Mesendoderm (in vitro differentiated cells): Measurements from ENCODE around the gene SNRPB2.
A peak's percentile ranks its signal among the peaks of the same experiment; 100 is the strongest.

ENCODE experiments used
- DNase-seq: peaks from one replicate; pipeline ENCODE4 v3.0.0; 2013
- H2AK5ac ChIP-seq: 2 replicates; pipeline ENCODE4 v1.6.1; 2013; ENCODE audit warnings: low read length, inconsistent platforms
- H2BK120ac ChIP-seq: 2 replicates; pipeline ENCODE4 v1.6.1; 2013; ENCODE audit warnings: low read depth, mild to moderate bottlenecking, low read length, moderate library complexity, mixed read lengths
- H2BK15ac ChIP-seq: replicated peaks from 2 replicates; pipeline ENCODE4 v1.6.1; 2013; ENCODE audit warnings: low read depth, mild to moderate bottlenecking, moderate library complexity
- H2BK5ac ChIP-seq: 2 replicates; pipeline ENCODE4 v1.6.1; 2013; ENCODE audit warnings: low read length, inconsistent platforms
- H3K18ac ChIP-seq: 2 replicates; pipeline ENCODE4 v1.6.1; 2013; ENCODE audit warnings: mild to moderate bottlenecking, low read length, mixed read lengths
- H3K23ac ChIP-seq: one replicate; pipeline ENCODE4 v1.6.1; 2013; ENCODE audit warnings: low read length
- H3K27ac ChIP-seq: 2 replicates; pipeline ENCODE4 v1.5.1; 2013; ENCODE audit warnings: low read depth, mild to moderate bottlenecking, inconsistent platforms, low read length, moderate library complexity
- H3K27me3 ChIP-seq: 2 replicates; pipeline ENCODE4 v1.6.1; 2013; ENCODE audit warnings: low read length, control low read depth, mild to moderate bottlenecking, inconsistent platforms; ENCODE audit not compliant: insufficient read depth, poor library complexity
- H3K36me3 ChIP-seq: 2 replicates; pipeline ENCODE4 v1.6.1; 2013; ENCODE audit warnings: low read length, inconsistent platforms; ENCODE audit not compliant: control insufficient read depth, insufficient read depth
- H3K4ac ChIP-seq: one replicate; pipeline ENCODE4 v1.6.1; 2013; ENCODE audit warnings: low read depth, mild to moderate bottlenecking, low read length, moderate library complexity
- H3K4me1 ChIP-seq: 2 replicates; pipeline ENCODE4 v1.6.1; 2013; ENCODE audit warnings: low read depth, low read length, inconsistent platforms; ENCODE audit not compliant: control insufficient read depth
- H3K4me2 ChIP-seq: 2 replicates; pipeline ENCODE4 v1.6.1; 2013; ENCODE audit warnings: low read length
- H3K4me3 ChIP-seq: 2 replicates; pipeline ENCODE4 v1.5.1; 2013; ENCODE audit warnings: mild to moderate bottlenecking, low read length
- H3K56ac ChIP-seq: one replicate; pipeline ENCODE4 v1.6.1; 2013; ENCODE audit warnings: low read length
- H3K79me1 ChIP-seq: 2 replicates; pipeline ENCODE4 v1.6.1; 2013; ENCODE audit warnings: low read length, inconsistent platforms
- H3K79me2 ChIP-seq: 2 replicates; pipeline ENCODE4 v1.6.1; 2013; ENCODE audit warnings: mild to moderate bottlenecking, low read length; ENCODE audit not compliant: control insufficient read depth, insufficient read depth
- H3K9ac ChIP-seq: 2 replicates; pipeline ENCODE4 v1.6.1; 2013; ENCODE audit warnings: low read length, inconsistent platforms
- H4K5ac ChIP-seq: one replicate; pipeline ENCODE4 v1.6.1; 2013; ENCODE audit warnings: low read length
- H4K8ac ChIP-seq: one replicate; pipeline ENCODE4 v1.6.1; 2013; ENCODE audit warnings: low read depth, mild to moderate bottlenecking, control low read depth, low read length, moderate library complexity
- WGBS: extraction: QIAGEN DNeasy Blood & Tissue Kit; methylation state at CpG from one replicate; pipeline ENCODE4 v1.1.7; 2013; ENCODE audit warnings: low lambda C conversion rate, missing lambda C conversion rate; ENCODE audit not compliant: insufficient coverage; ENCODE audit errors: extremely low coverage; 5-methylcytosine and 5-hydroxymethylcytosine counted together

SNRPB2 gene

GRCh38 chr20:16748308-16748900 lies 18.6 kb downstream of the SNRPB2 start, which contains the start of gene OTOR:
Gene OTOR (plus strand): TSS chr20:16748358. CDS start chr20:16748402, 44 bp downstream.
- Histone ChIP-seq H2BK5ac (no peak within 1 kb of the TSS), H3K79me1 (no peaks in the 10 kb centered on the region), H3K4ac (no peak within 1 kb of the TSS), H2BK120ac (no peak within 1 kb of the TSS), H3K56ac (no peak within 1 kb of the TSS), H2AK5ac (no peak within 1 kb of the TSS), H3K36me3 (no peaks in the 10 kb centered on the region), H3K27me3 (no peaks in the 10 kb centered on the region), H3K4me2 (no peak within 1 kb of the TSS), H3K9ac (no peak within 1 kb of the TSS), H3K4me3 (no peak within 1 kb of the TSS), H2BK15ac (no peak within 1 kb of the TSS), H3K27ac (no peak within 1 kb of the TSS), H3K79me2 (no peaks in the 10 kb centered on the region), H3K23ac (no peak within 1 kb of the TSS), H3K18ac (no peak within 1 kb of the TSS), H3K4me1 (no peaks in the 10 kb centered on the region), H4K5ac (no peak within 1 kb of the TSS), H4K8ac (no peak within 1 kb of the TSS)
- no peak for DNase-seq
- no CpG with 5 or more reads among the region's 5 CpGs for WGBS

GRCh38 chr20:16749573-16749972 lies 19.7 kb downstream of the SNRPB2 start:
- Histone ChIP-seq H3K36me3 (no peaks in the 10 kb centered on the region), H3K9ac (no peak overlapping the region), H3K18ac (no peak overlapping the region), H2BK120ac (no peak overlapping the region), H2BK15ac (no peak overlapping the region), H3K4me3 (no peak overlapping the region), H4K5ac (no peak overlapping the region), H3K27me3 (no peaks in the 10 kb centered on the region), H2AK5ac (no peak overlapping the region), H4K8ac (no peak overlapping the region), H3K27ac (no peak overlapping the region), H3K56ac (no peak overlapping the region), H3K4me2 (no peak overlapping the region), H3K4me1 (no peaks in the 10 kb centered on the region), H2BK5ac (no peak overlapping the region), H3K23ac (no peak overlapping the region), H3K79me2 (no peaks in the 10 kb centered on the region), H3K4ac (no peak overlapping the region), H3K79me1 (no peaks in the 10 kb centered on the region)
- DNase-seq: peak; percentile 49
- WGBS: no CpG with 5 or more reads among the region's 11 CpGs

GRCh38 chr20:16752082-16752481 lies 22.3 kb downstream of the SNRPB2 start:
- Histone ChIP-seq H3K9ac (no peak overlapping the region), H3K23ac (no peak overlapping the region), H2BK5ac (no peak overlapping the region), H4K5ac (no peak overlapping the region), H3K56ac (no peak overlapping the region), H3K79me2 (no peaks in the 10 kb centered on the region), H3K36me3 (no peaks in the 10 kb centered on the region), H3K4ac (no peak overlapping the region), H2BK15ac (no peak overlapping the region), H4K8ac (no peak overlapping the region), H2BK120ac (no peak overlapping the region), H3K4me3 (no peak overlapping the region), H3K18ac (no peak overlapping the region), H3K27me3 (no peaks in the 10 kb centered on the region), H3K4me1 (no peaks in the 10 kb centered on the region), H3K4me2 (no peak overlapping the region), H3K27ac (no peak overlapping the region), H2AK5ac (no peak overlapping the region), H3K79me1 (no peaks in the 10 kb centered on the region)
- no CpG with 5 or more reads among the region's 1 CpG for WGBS
- no peak for DNase-seq

GRCh38 chr20:16752901-16753300 lies 23.1 kb downstream of the SNRPB2 start:
- H3K79me1 ChIP-seq: no peaks in the 10 kb centered on the region
- no peak overlapping the region for H2AK5ac ChIP-seq
- no peak overlapping the region for H3K18ac ChIP-seq
- H3K36me3 ChIP-seq: no peaks in the 10 kb centered on the region
- H3K4me3 ChIP-seq: no peak overlapping the region
- no peaks in the 10 kb centered on the region for H3K79me2 ChIP-seq
- no peak overlapping the region for H3K27ac ChIP-seq
- H3K23ac ChIP-seq: no peak overlapping the region
- H3K4me2 ChIP-seq: no peak overlapping the region
- no peaks in the 10 kb centered on the region for H3K27me3 ChIP-seq
- H2BK120ac ChIP-seq: no peak overlapping the region
- H3K4me1 ChIP-seq: no peaks in the 10 kb centered on the region
- H3K56ac ChIP-seq: no peak overlapping the region
- no peak overlapping the region for H2BK5ac ChIP-seq
- no peak for DNase-seq
- no peak overlapping the region for H3K9ac ChIP-seq
- H2BK15ac ChIP-seq: no peak overlapping the region
- H4K5ac ChIP-seq: no peak overlapping the region
- no peak overlapping the region for H4K8ac ChIP-seq
- no peak overlapping the region for H3K4ac ChIP-seq

GRCh38 chr20:16758454-16759180 lies 28.8 kb downstream of the SNRPB2 start:
- no peaks in the 10 kb centered on the region for H3K79me2 ChIP-seq
- DNase-seq: no peak
- no peaks in the 10 kb centered on the region for H3K4me1 ChIP-seq
- H3K23ac ChIP-seq: no peak overlapping the region
- no peak overlapping the region for H3K9ac ChIP-seq
- H3K27ac ChIP-seq: no peak overlapping the region
- H3K36me3 ChIP-seq: no peaks in the 10 kb centered on the region
- H3K18ac ChIP-seq: no peak overlapping the region
- no peaks in the 10 kb centered on the region for H3K27me3 ChIP-seq
- no peak overlapping the region for H3K4me2 ChIP-seq
- no peak overlapping the region for H3K4ac ChIP-seq
- H3K4me3 ChIP-seq: no peak overlapping the region
- H2BK120ac ChIP-seq: no peak overlapping the region
- H4K5ac ChIP-seq: no peak overlapping the region
- H3K79me1 ChIP-seq: no peaks in the 10 kb centered on the region
- H2BK5ac ChIP-seq: no peak overlapping the region
- no CpG with 5 or more reads among the region's 2 CpGs for WGBS
- H4K8ac ChIP-seq: no peak overlapping the region
- H3K56ac ChIP-seq: no peak overlapping the region
- no peak overlapping the region for H2AK5ac ChIP-seq
- H2BK15ac ChIP-seq: no peak overlapping the region

GRCh38 chr20:16759181-16759563 lies 29.3 kb downstream of the SNRPB2 start:
- Histone ChIP-seq H2AK5ac (no peak overlapping the region), H4K5ac (no peak overlapping the region), H2BK120ac (no peak overlapping the region), H2BK5ac (no peak overlapping the region), H4K8ac (no peak overlapping the region), H3K79me1 (no peaks in the 10 kb centered on the region), H3K18ac (no peak overlapping the region), H3K27ac (no peak overlapping the region), H3K56ac (no peak overlapping the region), H3K23ac (no peak overlapping the region), H2BK15ac (no peak overlapping the region), H3K9ac (no peak overlapping the region), H3K4me1 (no peaks in the 10 kb centered on the region), H3K4me2 (no peak overlapping the region), H3K4me3 (no peak overlapping the region), H3K79me2 (no peaks in the 10 kb centered on the region), H3K4ac (no peak overlapping the region), H3K27me3 (no peaks in the 10 kb centered on the region), H3K36me3 (no peaks in the 10 kb centered on the region)
- DNase-seq: no peak
- no CpG with 5 or more reads among the region's 1 CpG for WGBS
